LHCN-M2 (cell line): Measurements from ENCODE around the gene NRGN. TPM values are rescaled to one million over a fixed set of nuclear protein-coding genes. Genes with fewer than 3 reads are reported as not detected.
"Not testable (repeated sequence)": the region's sequence is repeated elsewhere in the genome, so short reads cannot be mapped to it uniquely, and the experiment has no call there.

ENCODE experiments used
- DNase-seq: peaks from one replicate; pipeline ENCODE4 v3.0.0-alpha.2; 2012; ENCODE audit warnings: low read depth
- total RNA-seq: library from RNA; depleted of rRNA; stranded (reverse); fragments of >200 nt; gene quantifications from 2 replicates; pipeline ENCODE4 v1.2.3, GENCODE V29; 2014

Gene NRGN
- total RNA-seq, 1 experiment from 2014 or later = 3.8 TPM

- no peak for DNase-seq
These were observed 17.6 kb downstream of the NRGN start for GRCh38 chr11:124757320-124757719.

GRCh38 chr11:124758355-124759265, 18.9 kb downstream of the NRGN start:
- peak; percentile 56 for DNase-seq

- no peak for DNase-seq
These were observed 19.8 kb downstream of the NRGN start for GRCh38 chr11:124759266-124760204.

GRCh38 chr11:124760205-124760652, 20.5 kb downstream of the NRGN start:
- DNase-seq = no peak

GRCh38 chr11:124760806-124761205, 21.1 kb downstream of the NRGN start:
- no peak for DNase-seq

- DNase-seq = no peak
These were observed 21.8 kb downstream of the NRGN start for GRCh38 chr11:124761301-124762104.

- DNase-seq = no peak
These were observed 22.4 kb downstream of the NRGN start, which contains the start of gene ESAM for GRCh38 chr11:124762105-124762623. Gene ESAM (minus strand): TSS chr11:124762290. CDS start chr11:124762154, 136 bp downstream.

- no peak for DNase-seq
These were observed 22.9 kb downstream of the NRGN start for GRCh38 chr11:124762624-124763155.

GRCh38 chr11:124763156-124763947, 23.6 kb downstream of the NRGN start:
- DNase-seq = peak; percentile 86

- DNase-seq = peak; percentile 19
These were observed 26.4 kb downstream of the NRGN start for GRCh38 chr11:124766156-124766555.

GRCh38 chr11:124768914-124769313, 29.2 kb downstream of the NRGN start:
- DNase-seq = no peak

GRCh38 chr11:124769806-124770774, 30.3 kb downstream of the NRGN start:
- DNase-seq = peak; percentile 84

GRCh38 chr11:124770959-124771358, 31.2 kb downstream of the NRGN start:
- DNase-seq = not testable (repeated sequence)

- DNase-seq = no peak
These were observed 37.3 kb downstream of the NRGN start for GRCh38 chr11:124776865-124777645.

- no peak for DNase-seq
These were observed 38.5 kb downstream of the NRGN start for GRCh38 chr11:124778281-124778680.

- DNase-seq = no peak
These were observed 39.8 kb downstream of the NRGN start for GRCh38 chr11:124779568-124779967.

- no peak for DNase-seq
These were observed 43.3 kb downstream of the NRGN start for GRCh38 chr11:124783002-124783401.

- no peak for DNase-seq
These were observed 44.3 kb downstream of the NRGN start for GRCh38 chr11:124784051-124784450.
